Measurements from ENCODE around the gene SPDEF. TPM values are rescaled to one million over a fixed set of nuclear protein-coding genes. Genes with fewer than 3 reads are reported as not detected.

SPDEF gene
- polyA plus RNA-seq, 3 donors, result 0.05 TPM; not detected in 2

DNA sequence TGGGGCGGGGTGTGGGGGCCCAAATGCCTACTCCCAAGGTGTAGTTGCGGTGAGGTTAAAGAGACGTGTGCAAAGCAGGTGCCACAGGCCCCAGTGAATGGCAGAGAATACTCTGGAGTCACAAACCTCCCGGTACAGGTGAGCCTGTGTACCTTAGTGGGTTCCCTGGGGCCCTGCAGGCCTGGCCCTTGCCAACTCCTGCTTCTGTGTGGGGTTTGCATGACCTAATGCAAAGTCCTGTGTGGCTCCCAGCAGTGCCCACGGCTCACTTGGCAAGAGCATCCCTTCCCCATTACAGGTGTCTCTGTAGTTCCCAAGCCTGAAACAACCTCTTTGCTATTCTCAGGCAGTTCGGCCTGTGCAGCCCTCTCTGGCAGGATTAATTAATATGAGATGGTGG lies 17.5 kb downstream of the SPDEF start:
- Mint-ChIP-seq H3K9me3 (no peaks in the 10 kb centered on the region), H3K27ac (no peak overlapping the region), H3K4me1 (no peaks in the 10 kb centered on the region), H3K27me3 (ENCODE audit: low read depth in 3 of 3) (peaks cover 0 to 1% (median 0%) of the 10 kb centered on the region in 3 donors), H3K4me3 (no peak overlapping the region), H3K36me3 (no peaks in the 10 kb centered on the region)
- Histone ChIP-seq H3K27me3 (ENCODE audit: control insufficient read depth in 2 of 2, insufficient read depth in 2 of 2, low read length in 2 of 2) (no peaks in the 10 kb centered on the region), H3K9ac (ENCODE audit: insufficient read depth, low read length, poor library complexity, severe bottlenecking) (no peak overlapping the region), H2AFZ (ENCODE audit: insufficient read depth, low read depth, low read length, poor library complexity, severe bottlenecking) (no peak overlapping the region), H4K20me1 (ENCODE audit: insufficient read depth, low read length) (no peaks in the 10 kb centered on the region), H3K9me3 (replicated peaks in 1 of 2; ENCODE audit: control insufficient read depth in 1 of 2, insufficient read depth in 1 of 2, low read length in 2 of 2) (no peaks in the 10 kb centered on the region), H3K4me2 (replicated peaks; ENCODE audit: extremely low read depth, low read length, poor library complexity, severe bottlenecking) (no peak overlapping the region), H3K79me2 (ENCODE audit: insufficient read depth, low read length) (no peaks in the 10 kb centered on the region), H3K27ac (ENCODE audit: low read depth in 1 of 2, low read length in 2 of 2) (no peak overlapping the region), H3K4me1 (ENCODE audit: control insufficient read depth in 1 of 2, insufficient read depth in 2 of 2, low read length in 2 of 2) (no peaks in the 10 kb centered on the region), H3K36me3 (replicated peaks in 1 of 2; ENCODE audit: control insufficient read depth in 1 of 2, insufficient read depth in 2 of 2, low read length in 2 of 2) (no peaks in the 10 kb centered on the region), H3K4me3 (replicated peaks in 1 of 3; ENCODE audit: low read depth in 2 of 3, low read length in 3 of 3) (no peak overlapping the region)
- TF ChIP-seq, protein P1, sequence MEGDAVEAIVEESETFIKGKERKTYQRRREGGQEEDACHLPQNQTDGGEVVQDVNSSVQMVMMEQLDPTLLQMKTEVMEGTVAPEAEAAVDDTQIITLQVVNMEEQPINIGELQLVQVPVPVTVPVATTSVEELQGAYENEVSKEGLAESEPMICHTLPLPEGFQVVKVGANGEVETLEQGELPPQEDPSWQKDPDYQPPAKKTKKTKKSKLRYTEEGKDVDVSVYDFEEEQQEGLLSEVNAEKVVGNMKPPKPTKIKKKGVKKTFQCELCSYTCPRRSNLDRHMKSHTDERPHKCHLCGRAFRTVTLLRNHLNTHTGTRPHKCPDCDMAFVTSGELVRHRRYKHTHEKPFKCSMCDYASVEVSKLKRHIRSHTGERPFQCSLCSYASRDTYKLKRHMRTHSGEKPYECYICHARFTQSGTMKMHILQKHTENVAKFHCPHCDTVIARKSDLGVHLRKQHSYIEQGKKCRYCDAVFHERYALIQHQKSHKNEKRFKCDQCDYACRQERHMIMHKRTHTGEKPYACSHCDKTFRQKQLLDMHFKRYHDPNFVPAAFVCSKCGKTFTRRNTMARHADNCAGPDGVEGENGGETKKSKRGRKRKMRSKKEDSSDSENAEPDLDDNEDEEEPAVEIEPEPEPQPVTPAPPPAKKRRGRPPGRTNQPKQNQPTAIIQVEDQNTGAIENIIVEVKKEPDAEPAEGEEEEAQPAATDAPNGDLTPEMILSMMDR (IDR thresholded peaks at IDR 0.05), result no peak
- no peak for DNase-seq
- 89% methylated on average over 6 of the region's 6 CpGs for WGBS (ENCODE audit: insufficient coverage)
- intact Hi-C loops (cut with micrococcal nuclease), result no loop called here

DNA sequence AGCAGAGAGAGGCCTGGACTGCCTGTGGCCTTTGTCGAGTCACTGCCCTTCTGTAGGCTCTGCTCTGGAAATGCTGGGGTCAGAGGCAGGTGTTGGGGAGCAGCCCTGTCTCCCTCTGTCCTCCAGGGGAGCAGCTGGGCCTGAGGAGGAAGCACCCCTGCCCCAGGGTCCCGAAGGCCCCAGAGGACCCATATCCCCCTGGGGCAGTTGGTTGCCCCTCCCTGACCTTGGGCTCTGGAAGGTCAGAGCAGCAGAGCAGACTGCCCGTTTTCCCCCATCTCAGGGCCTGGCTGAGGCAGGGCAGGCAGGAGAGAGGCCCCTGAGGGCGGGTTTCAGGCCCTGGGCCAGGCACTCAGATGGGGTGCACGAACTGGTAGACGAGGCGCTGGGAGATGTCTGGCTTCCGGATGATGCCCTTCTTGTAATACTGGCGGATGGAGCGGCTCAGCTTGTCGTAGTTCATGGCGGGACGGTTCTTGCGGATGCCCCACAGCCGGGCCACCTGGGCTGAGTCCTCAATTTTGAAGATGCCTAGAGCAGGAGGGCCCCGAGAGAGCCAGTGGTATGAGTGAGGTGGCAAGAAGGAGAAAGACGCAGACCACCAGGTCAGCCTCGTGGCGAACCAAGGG lies 18.1 kb downstream of the SPDEF start:
- WGBS (ENCODE audit: insufficient coverage), result 93% methylated on average over 17 of the region's 19 CpGs
- no peaks in the 10 kb centered on the region for H3K4me1 Mint-ChIP-seq
- H3K27me3 ChIP-seq (ENCODE audit: control insufficient read depth in 2 of 2, insufficient read depth in 2 of 2, low read length in 2 of 2), result no peaks in the 10 kb centered on the region
- no peaks in the 10 kb centered on the region for H3K36me3 ChIP-seq (replicated peaks in 1 of 2; ENCODE audit: control insufficient read depth in 1 of 2, insufficient read depth in 2 of 2, low read length in 2 of 2)
- no peak overlapping the region for H3K27ac ChIP-seq (ENCODE audit: low read depth in 1 of 2, low read length in 2 of 2)
- no peak overlapping the region for H3K4me3 ChIP-seq (replicated peaks in 1 of 3; ENCODE audit: low read depth in 2 of 3, low read length in 3 of 3)
- H3K4me3 Mint-ChIP-seq, result no peak overlapping the region
- no peaks in the 10 kb centered on the region for H3K9me3 Mint-ChIP-seq
- H3K27me3 Mint-ChIP-seq (ENCODE audit: low read depth in 3 of 3), result peaks cover 0 to 1% (median 0%) of the 10 kb centered on the region in 3 donors
- no peak overlapping the region for H3K9ac ChIP-seq (ENCODE audit: insufficient read depth, low read length, poor library complexity, severe bottlenecking)
- no peaks in the 10 kb centered on the region for H3K9me3 ChIP-seq (replicated peaks in 1 of 2; ENCODE audit: control insufficient read depth in 1 of 2, insufficient read depth in 1 of 2, low read length in 2 of 2)
- H3K36me3 Mint-ChIP-seq, result no peaks in the 10 kb centered on the region
- no peaks in the 10 kb centered on the region for H3K4me1 ChIP-seq (ENCODE audit: control insufficient read depth in 1 of 2, insufficient read depth in 2 of 2, low read length in 2 of 2)
- no peak overlapping the region for H3K27ac Mint-ChIP-seq
- intact Hi-C loops (cut with micrococcal nuclease), result no loop called here
- TF ChIP-seq, protein P1 (IDR thresholded peaks at IDR 0.05), result no peak
- no peak overlapping the region for H3K4me2 ChIP-seq (replicated peaks; ENCODE audit: extremely low read depth, low read length, poor library complexity, severe bottlenecking)
- H4K20me1 ChIP-seq (ENCODE audit: insufficient read depth, low read length), result no peaks in the 10 kb centered on the region
- no peak overlapping the region for H2AFZ ChIP-seq (ENCODE audit: insufficient read depth, low read depth, low read length, poor library complexity, severe bottlenecking)
- no peak for DNase-seq
- no peaks in the 10 kb centered on the region for H3K79me2 ChIP-seq (ENCODE audit: insufficient read depth, low read length)

All from CD14-positive monocyte (primary cell).